Measurements from ENCODE around the gene TMEM87A. TPM values are rescaled to one million over a fixed set of nuclear protein-coding genes. Genes with fewer than 3 reads are reported as not detected.

TMEM87A gene
- total RNA-seq, 2 donors from 2014 or later, result 39.8 to 94.4 TPM

GRCh38 chr15:42285034-42285433 is 11.8 kb upstream of the TMEM87A start:
- ATAC-seq (ENCODE audit: insufficient number of reproducible peaks, low FRiP score, low read depth) (no peak), DNase-seq (ENCODE audit: low spot score) (no peak)
- TF ChIP-seq, protein P1, sequence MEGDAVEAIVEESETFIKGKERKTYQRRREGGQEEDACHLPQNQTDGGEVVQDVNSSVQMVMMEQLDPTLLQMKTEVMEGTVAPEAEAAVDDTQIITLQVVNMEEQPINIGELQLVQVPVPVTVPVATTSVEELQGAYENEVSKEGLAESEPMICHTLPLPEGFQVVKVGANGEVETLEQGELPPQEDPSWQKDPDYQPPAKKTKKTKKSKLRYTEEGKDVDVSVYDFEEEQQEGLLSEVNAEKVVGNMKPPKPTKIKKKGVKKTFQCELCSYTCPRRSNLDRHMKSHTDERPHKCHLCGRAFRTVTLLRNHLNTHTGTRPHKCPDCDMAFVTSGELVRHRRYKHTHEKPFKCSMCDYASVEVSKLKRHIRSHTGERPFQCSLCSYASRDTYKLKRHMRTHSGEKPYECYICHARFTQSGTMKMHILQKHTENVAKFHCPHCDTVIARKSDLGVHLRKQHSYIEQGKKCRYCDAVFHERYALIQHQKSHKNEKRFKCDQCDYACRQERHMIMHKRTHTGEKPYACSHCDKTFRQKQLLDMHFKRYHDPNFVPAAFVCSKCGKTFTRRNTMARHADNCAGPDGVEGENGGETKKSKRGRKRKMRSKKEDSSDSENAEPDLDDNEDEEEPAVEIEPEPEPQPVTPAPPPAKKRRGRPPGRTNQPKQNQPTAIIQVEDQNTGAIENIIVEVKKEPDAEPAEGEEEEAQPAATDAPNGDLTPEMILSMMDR (IDR thresholded peaks at IDR 0.05), result no peak
- no peaks in the 10 kb centered on the region for H3K27me3 ChIP-seq (replicated peaks; ENCODE audit: insufficient read depth)
- peaks cover 12% of the 10 kb centered on the region for H3K36me3 ChIP-seq
- no peaks in the 10 kb centered on the region for H3K4me1 ChIP-seq (ENCODE audit: control insufficient read depth in 1 of 2, low read depth in 2 of 2)
- H3K9me3 ChIP-seq, result no peaks in the 10 kb centered on the region
- H3K27ac ChIP-seq, result no peak overlapping the region
- no peak overlapping the region for H3K4me3 ChIP-seq

DNA sequence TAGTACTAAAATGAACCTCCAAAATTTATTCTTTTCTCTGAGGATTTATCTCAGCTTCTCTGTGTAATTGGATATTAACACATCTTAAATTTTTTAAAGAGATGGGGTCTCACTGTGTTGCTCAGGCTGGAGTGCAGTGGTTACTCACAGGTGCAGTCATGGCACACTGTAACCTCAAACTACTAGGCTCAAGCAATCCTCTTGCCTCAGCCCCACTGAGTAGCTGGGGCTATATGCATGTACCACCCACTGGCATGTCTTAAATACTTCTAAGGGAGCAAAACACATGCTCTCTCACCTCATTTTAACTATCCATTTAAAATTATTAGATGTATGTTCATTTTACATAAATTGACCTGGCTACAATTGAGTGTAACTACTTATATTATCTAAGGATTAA is 11.3 kb upstream of the TMEM87A start:
- ATAC-seq (ENCODE audit: insufficient number of reproducible peaks, low FRiP score, low read depth) (no peak), DNase-seq (ENCODE audit: low spot score) (no peak)
- H3K4me3 ChIP-seq, result no peak overlapping the region
- H3K27me3 ChIP-seq (replicated peaks; ENCODE audit: insufficient read depth), result no peaks in the 10 kb centered on the region
- no peaks in the 10 kb centered on the region for H3K9me3 ChIP-seq
- no peak overlapping the region for H3K27ac ChIP-seq
- H3K36me3 ChIP-seq, result peaks cover 17% of the 10 kb centered on the region
- H3K4me1 ChIP-seq (ENCODE audit: control insufficient read depth in 1 of 2, low read depth in 2 of 2), result no peaks in the 10 kb centered on the region
- TF ChIP-seq, protein P1 (IDR thresholded peaks at IDR 0.05), result no peak

- no peak for DNase-seq (ENCODE audit: low spot score)
- TF ChIP-seq, protein P1 (IDR thresholded peaks at IDR 0.05), result no peak
- no peaks in the 10 kb centered on the region for H3K9me3 ChIP-seq
- H3K4me1 ChIP-seq (ENCODE audit: control insufficient read depth in 1 of 2, low read depth in 2 of 2), result no peaks in the 10 kb centered on the region
- ATAC-seq (ENCODE audit: insufficient number of reproducible peaks, low FRiP score, low read depth), result no peak
- H3K4me3 ChIP-seq, result no peak overlapping the region
- no peaks in the 10 kb centered on the region for H3K27me3 ChIP-seq (replicated peaks; ENCODE audit: insufficient read depth)
- H3K36me3 ChIP-seq, result peaks cover 16% of the 10 kb centered on the region
- H3K27ac ChIP-seq, result no peak overlapping the region
These were observed 10.4 kb upstream of the TMEM87A start for GRCh38 chr15:42283671-42284070.

DNA sequence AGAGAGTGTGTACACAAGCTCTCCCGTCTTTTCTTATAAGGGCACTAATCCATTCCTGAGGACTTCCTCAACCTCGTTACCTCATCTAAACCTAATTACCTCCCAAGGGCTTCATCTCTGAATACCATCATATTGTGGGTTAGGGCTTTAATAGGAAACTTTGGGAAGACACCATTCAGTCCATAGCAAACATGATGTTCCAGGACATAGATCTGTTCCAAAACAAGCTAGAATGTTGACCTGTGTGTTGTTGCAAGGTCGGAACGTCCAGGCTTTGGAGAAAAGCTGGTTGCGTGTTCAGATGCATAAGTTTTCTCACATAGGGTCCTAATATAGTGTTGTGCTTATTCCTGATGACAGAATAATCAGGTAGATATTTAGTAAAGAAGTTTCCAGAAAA is 9.7 kb upstream of the TMEM87A start:
- peaks cover 21% of the 10 kb centered on the region for H3K36me3 ChIP-seq
- TF ChIP-seq, protein P1 (IDR thresholded peaks at IDR 0.05), result no peak
- no peak overlapping the region for H3K4me3 ChIP-seq
- no peaks in the 10 kb centered on the region for H3K27me3 ChIP-seq (replicated peaks; ENCODE audit: insufficient read depth)
- H3K9me3 ChIP-seq, result no peaks in the 10 kb centered on the region
- no peaks in the 10 kb centered on the region for H3K4me1 ChIP-seq (ENCODE audit: control insufficient read depth in 1 of 2, low read depth in 2 of 2)
- no peak for DNase-seq (ENCODE audit: low spot score)
- H3K27ac ChIP-seq, result no peak overlapping the region
- ATAC-seq (ENCODE audit: insufficient number of reproducible peaks, low FRiP score, low read depth), result no peak

DNA sequence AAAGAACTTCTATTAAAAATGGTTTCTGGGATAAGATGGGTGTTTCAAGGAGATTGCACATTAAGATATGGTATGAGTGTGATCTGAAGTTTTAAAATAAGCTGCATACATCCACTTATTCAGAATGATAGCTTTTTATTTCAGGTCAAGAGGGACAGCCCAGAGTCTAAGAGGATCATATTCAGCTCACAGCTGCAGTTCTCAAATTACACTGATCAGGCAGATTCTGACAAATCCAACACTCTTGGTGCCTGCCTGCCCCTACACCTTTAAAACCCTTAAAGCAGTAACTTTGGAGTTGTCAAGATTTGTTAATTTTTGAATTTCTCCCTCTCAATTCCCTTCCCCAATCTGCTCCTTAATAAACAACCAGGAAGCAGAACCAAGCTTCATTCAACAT is 9.1 kb upstream of the TMEM87A start:
- no peak overlapping the region for H3K27ac ChIP-seq
- no peak overlapping the region for H3K4me3 ChIP-seq
- H3K4me1 ChIP-seq (ENCODE audit: control insufficient read depth in 1 of 2, low read depth in 2 of 2), result no peaks in the 10 kb centered on the region
- no peak for DNase-seq (ENCODE audit: low spot score)
- no peak for ATAC-seq (ENCODE audit: insufficient number of reproducible peaks, low FRiP score, low read depth)
- TF ChIP-seq, protein P1 (IDR thresholded peaks at IDR 0.05), result no peak
- H3K27me3 ChIP-seq (replicated peaks; ENCODE audit: insufficient read depth), result no peaks in the 10 kb centered on the region
- H3K9me3 ChIP-seq, result no peaks in the 10 kb centered on the region
- peaks cover 21% of the 10 kb centered on the region for H3K36me3 ChIP-seq

All from thoracic aorta (tissue), 2 donors.